Measurements from ENCODE around the gene SORCS2. TPM values are rescaled to one million over a fixed set of nuclear protein-coding genes. Genes with fewer than 3 reads are reported as not detected.

Gene SORCS2
- polyA plus RNA-seq, 1 donor from 2014 or later, result 1.0 TPM

- Histone ChIP-seq H3K9ac (ENCODE audit: low read length) (peak overlapping the region; percentile 46), H3K27ac (ENCODE audit: low read length) (peak overlapping the region; percentile 42), H2AFZ (ENCODE audit: low read depth, low read length) (no peak overlapping the region), H3K9me2 (ENCODE audit: insufficient read depth, low read length) (no peaks in the 10 kb centered on the region), H3F3A (ENCODE audit: insufficient read depth, low read length, poor library complexity, severe bottlenecking) (peaks cover 3% of the 10 kb centered on the region), H4K20me1 (ENCODE audit: insufficient read depth) (no peaks in the 10 kb centered on the region), H3K36me3 (ENCODE audit: insufficient read depth, low read length) (no peaks in the 10 kb centered on the region), H3K4me3 (ENCODE audit: low read length) (peak overlapping the region; percentile 47), H3K9me3 (ENCODE audit: low read length) (no peaks in the 10 kb centered on the region), H3K4me2 (ENCODE audit: low read length) (peak overlapping the region; percentile 37), H3K27me3 (ENCODE audit: insufficient read depth, low read depth, low read length) (no peaks in the 10 kb centered on the region), H3K79me2 (replicated peaks; ENCODE audit: insufficient read depth, low read length) (no peaks in the 10 kb centered on the region)
- TF ChIP-seq EZH2 (IDR thresholded peaks at IDR 0.05; ENCODE audit: borderline replicate concordance, insufficient read depth, low read length, poor library complexity, severe bottlenecking) (no peak), SMC3 (conservative IDR thresholded peaks at IDR 0.05; ENCODE audit: poor library complexity) (peak; percentile 30), TAF1 (IDR thresholded peaks at IDR 0.05; ENCODE audit: low read depth) (no peak), RAD21 (conservative IDR thresholded peaks at IDR 0.05) (peak; percentile 29), POLR2AphosphoS5 (IDR thresholded peaks at IDR 0.05) (peak; percentile 89), MXI1 (conservative IDR thresholded peaks at IDR 0.05; ENCODE audit: poor library complexity, severe bottlenecking) (peak; percentile 51), CTCF (IDR thresholded peaks at IDR 0.05; ENCODE audit: poor library complexity, severe bottlenecking) (no peak), EP300 (conservative IDR thresholded peaks at IDR 0.05; ENCODE audit: poor library complexity, severe bottlenecking) (peak; percentile 89)
- TF ChIP-seq, protein P1, sequence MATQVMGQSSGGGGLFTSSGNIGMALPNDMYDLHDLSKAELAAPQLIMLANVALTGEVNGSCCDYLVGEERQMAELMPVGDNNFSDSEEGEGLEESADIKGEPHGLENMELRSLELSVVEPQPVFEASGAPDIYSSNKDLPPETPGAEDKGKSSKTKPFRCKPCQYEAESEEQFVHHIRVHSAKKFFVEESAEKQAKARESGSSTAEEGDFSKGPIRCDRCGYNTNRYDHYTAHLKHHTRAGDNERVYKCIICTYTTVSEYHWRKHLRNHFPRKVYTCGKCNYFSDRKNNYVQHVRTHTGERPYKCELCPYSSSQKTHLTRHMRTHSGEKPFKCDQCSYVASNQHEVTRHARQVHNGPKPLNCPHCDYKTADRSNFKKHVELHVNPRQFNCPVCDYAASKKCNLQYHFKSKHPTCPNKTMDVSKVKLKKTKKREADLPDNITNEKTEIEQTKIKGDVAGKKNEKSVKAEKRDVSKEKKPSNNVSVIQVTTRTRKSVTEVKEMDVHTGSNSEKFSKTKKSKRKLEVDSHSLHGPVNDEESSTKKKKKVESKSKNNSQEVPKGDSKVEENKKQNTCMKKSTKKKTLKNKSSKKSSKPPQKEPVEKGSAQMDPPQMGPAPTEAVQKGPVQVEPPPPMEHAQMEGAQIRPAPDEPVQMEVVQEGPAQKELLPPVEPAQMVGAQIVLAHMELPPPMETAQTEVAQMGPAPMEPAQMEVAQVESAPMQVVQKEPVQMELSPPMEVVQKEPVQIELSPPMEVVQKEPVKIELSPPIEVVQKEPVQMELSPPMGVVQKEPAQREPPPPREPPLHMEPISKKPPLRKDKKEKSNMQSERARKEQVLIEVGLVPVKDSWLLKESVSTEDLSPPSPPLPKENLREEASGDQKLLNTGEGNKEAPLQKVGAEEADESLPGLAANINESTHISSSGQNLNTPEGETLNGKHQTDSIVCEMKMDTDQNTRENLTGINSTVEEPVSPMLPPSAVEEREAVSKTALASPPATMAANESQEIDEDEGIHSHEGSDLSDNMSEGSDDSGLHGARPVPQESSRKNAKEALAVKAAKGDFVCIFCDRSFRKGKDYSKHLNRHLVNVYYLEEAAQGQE (IDR thresholded peaks at IDR 0.05; ENCODE audit: borderline replicate concordance), result peak; percentile 58
Observed at GRCh38 chr4:7655511-7656243, 463.3 kb downstream of the SORCS2 start.

DNA sequence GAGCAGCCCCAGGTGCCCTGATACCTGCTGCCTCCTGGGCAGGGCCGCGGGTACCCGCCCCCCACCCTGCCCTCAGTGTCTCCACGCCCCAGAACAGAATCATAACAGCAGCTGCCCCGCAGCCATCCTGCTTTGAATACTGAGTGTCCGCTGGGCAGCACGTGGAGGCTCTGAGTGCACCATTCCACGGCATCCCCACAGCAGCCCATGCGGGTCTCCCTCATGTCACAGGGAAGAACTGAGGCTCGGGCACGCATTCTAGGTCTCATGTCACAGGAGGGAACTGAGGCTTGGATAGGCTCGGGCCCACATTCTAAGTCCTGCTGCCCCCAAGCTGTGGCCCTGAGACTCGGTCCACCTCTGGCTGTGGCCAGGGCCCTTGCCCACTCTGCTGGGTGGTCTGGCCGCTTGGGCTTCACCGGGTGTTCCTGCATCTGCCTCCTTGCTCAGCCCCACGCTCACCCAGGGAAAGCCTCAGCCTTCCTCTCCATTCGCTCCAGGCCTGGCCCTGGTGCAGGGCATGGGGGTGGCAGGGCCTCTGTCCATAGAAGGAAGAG, 464.0 kb downstream of the SORCS2 start:
- H3K9ac ChIP-seq (ENCODE audit: low read length), result peak overlapping the region; percentile 46

More for the DNA sequence above, 464.0 kb downstream of the SORCS2 start:
- Histone ChIP-seq H3K4me2 (ENCODE audit: low read length) (peak overlapping the region; percentile 37), H2AFZ (ENCODE audit: low read depth, low read length) (no peak overlapping the region), H4K20me1 (ENCODE audit: insufficient read depth) (no peaks in the 10 kb centered on the region), H3K9me2 (ENCODE audit: insufficient read depth, low read length) (no peaks in the 10 kb centered on the region), H3K27ac (ENCODE audit: low read length) (peak overlapping the region; percentile 42), H3F3A (ENCODE audit: insufficient read depth, low read length, poor library complexity, severe bottlenecking) (peaks cover 3% of the 10 kb centered on the region), H3K4me3 (ENCODE audit: low read length) (peak overlapping the region; percentile 47), H3K27me3 (ENCODE audit: insufficient read depth, low read depth, low read length) (no peaks in the 10 kb centered on the region), H3K36me3 (ENCODE audit: insufficient read depth, low read length) (no peaks in the 10 kb centered on the region), H3K79me2 (replicated peaks; ENCODE audit: insufficient read depth, low read length) (no peaks in the 10 kb centered on the region), H3K9me3 (ENCODE audit: low read length) (no peaks in the 10 kb centered on the region)
- TF ChIP-seq RAD21 (conservative IDR thresholded peaks at IDR 0.05) (no peak), MXI1 (conservative IDR thresholded peaks at IDR 0.05; ENCODE audit: poor library complexity, severe bottlenecking) (peak; percentile 4), EP300 (conservative IDR thresholded peaks at IDR 0.05; ENCODE audit: poor library complexity, severe bottlenecking) (no peak)

Measured in neural cell (in vitro differentiated cells).